ENCODE measurements around the gene SLC16A2. TPM values are rescaled to one million over a fixed set of nuclear protein-coding genes. Genes with fewer than 3 reads are reported as not detected.

The SLC16A2 gene
- total and polyA plus RNA-seq, 10 of the 15 experiments (the other 5 are each of a cell fraction or from before 2014, with no cell fraction given), result 0.08 to 0.13 TPM; not detected in 8

DNA sequence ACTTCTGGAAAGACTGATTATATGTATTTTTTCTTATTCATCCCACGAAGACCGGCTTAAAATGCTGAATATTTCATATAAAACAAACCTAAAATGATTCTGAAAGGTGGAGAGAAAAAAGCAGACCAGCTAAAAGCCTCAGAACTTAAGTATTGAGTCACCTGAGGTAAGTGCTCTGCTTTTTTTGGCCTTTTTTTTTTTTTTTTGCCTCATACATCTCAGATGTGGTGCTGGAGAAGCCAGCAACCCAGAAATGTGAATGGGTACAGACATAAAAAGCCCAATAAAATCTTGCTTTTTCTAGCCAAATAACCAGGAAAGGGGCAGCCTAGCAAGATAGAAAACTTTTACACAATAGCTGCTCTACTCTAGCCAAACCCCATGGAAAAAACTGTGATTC is 136.1 kb downstream of the SLC16A2 start:
- intact Hi-C loops (cut with micrococcal nuclease; ENCODE audit: unreplicated experiment), result no loop called here
- TF ChIP-seq, protein P1, sequence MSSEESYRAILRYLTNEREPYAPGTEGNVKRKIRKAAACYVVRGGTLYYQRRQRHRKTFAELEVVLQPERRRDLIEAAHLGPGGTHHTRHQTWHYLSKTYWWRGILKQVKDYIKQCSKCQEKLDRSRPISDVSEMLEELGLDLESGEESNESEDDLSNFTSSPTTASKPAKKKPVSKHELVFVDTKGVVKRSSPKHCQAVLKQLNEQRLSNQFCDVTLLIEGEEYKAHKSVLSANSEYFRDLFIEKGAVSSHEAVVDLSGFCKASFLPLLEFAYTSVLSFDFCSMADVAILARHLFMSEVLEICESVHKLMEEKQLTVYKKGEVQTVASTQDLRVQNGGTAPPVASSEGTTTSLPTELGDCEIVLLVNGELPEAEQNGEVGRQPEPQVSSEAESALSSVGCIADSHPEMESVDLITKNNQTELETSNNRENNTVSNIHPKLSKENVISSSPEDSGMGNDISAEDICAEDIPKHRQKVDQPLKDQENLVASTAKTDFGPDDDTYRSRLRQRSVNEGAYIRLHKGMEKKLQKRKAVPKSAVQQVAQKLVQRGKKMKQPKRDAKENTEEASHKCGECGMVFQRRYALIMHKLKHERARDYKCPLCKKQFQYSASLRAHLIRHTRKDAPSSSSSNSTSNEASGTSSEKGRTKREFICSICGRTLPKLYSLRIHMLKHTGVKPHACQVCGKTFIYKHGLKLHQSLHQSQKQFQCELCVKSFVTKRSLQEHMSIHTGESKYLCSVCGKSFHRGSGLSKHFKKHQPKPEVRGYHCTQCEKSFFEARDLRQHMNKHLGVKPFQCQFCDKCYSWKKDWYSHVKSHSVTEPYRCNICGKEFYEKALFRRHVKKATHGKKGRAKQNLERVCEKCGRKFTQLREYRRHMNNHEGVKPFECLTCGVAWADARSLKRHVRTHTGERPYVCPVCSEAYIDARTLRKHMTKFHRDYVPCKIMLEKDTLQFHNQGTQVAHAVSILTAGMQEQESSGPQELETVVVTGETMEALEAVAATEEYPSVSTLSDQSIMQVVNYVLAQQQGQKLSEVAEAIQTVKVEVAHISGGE (CRISPR knock-in tag; IDR thresholded peaks at IDR 0.05), result no peak
- TF ChIP-seq TCF12 (IDR thresholded peaks at IDR 0.05; ENCODE audit: low read depth, low read length) (no peak), NFIC (IDR thresholded peaks at IDR 0.05; ENCODE audit: low read depth, low read length) (no peak), BRCA1 (IDR thresholded peaks at IDR 0.05; ENCODE audit: low read depth, low read length) (no peak), RAD51 (IDR thresholded peaks at IDR 0.05) (no peak), HCFC1 (IDR thresholded peaks at IDR 0.05; ENCODE audit: low read length) (no peak), PAX8 (IDR thresholded peaks at IDR 0.05) (no peak), RELA (IDR thresholded peaks at IDR 0.05; ENCODE audit: borderline replicate concordance, partially characterized antibody) (no peak), YY1 (IDR thresholded peaks at IDR 0.05; ENCODE audit: low read depth, low read length) (no peak)
- Histone ChIP-seq H2AFZ (ENCODE audit: control insufficient read depth, low read depth, low read length) (no peak overlapping the region), H3K4me1 (ENCODE audit: control insufficient read depth, insufficient read depth, low read length) (no peaks in the 10 kb centered on the region), H3K9ac (ENCODE audit: control insufficient read depth, insufficient read depth, low read length) (no peak overlapping the region), H4K20me1 (ENCODE audit: control insufficient read depth, insufficient read depth) (no peaks in the 10 kb centered on the region), H3K4me2 (ENCODE audit: control insufficient read depth, insufficient read depth) (no peak overlapping the region), H3K4me3 (no peak overlapping the region), H3K36me3 (ENCODE audit: control insufficient read depth in 2 of 2, insufficient read depth in 2 of 2, low read length in 1 of 2) (no peaks in the 10 kb centered on the region), H3K79me2 (ENCODE audit: control insufficient read depth, insufficient read depth, low read length) (no peaks in the 10 kb centered on the region), H3K9me3 (replicated peaks; ENCODE audit: control insufficient read depth, insufficient read depth, low read length) (no peaks in the 10 kb centered on the region), H3K27ac (ENCODE audit: control insufficient read depth, insufficient read depth) (no peak overlapping the region), H3K27me3 (replicated peaks in 1 of 2; ENCODE audit: control insufficient read depth in 2 of 2, insufficient read depth in 2 of 2, low read length in 1 of 2) (no peaks in the 10 kb centered on the region)
- SMC1A ChIA-PET (ENCODE audit: uncharacterized antibody, unreplicated experiment), result no interaction called here
- in situ Hi-C loops (cut with MboI), result no loop called here
- RAD21 ChIA-PET (ENCODE audit: unreplicated experiment), result no interaction called here
- no peak for ATAC-seq
- POLR2A ChIA-PET, result no interaction called here
- CTCF ChIA-PET, result no interaction called here
- 28% methylated on average over 2 of the region's 2 CpGs for WGBS (ENCODE audit: insufficient coverage, insufficient replicate concordance, low lambda C conversion rate, missing lambda C conversion rate)
- BruUV-seq (replicated peaks), result no TSS peak
- FAIRE-seq, result no peak
- DNase-seq (ENCODE audit: low read depth, low spot score), result no peak
